HL-60 (cell line): ENCODE measurements around the gene PPARGC1A.

Source experiments
- POLR2AphosphoS5 ChIP-seq: IDR thresholded peaks from 2 replicates; pipeline ENCODE4 v1.6.1; 2012; ENCODE audit warnings: low read depth
- TF ChIP-seq, protein P1 (sequence below): IDR thresholded peaks from one replicate; pipeline ENCODE4 v1.5.1; 2011; ENCODE audit warnings: low read length, control low read depth, inconsistent platforms; ENCODE audit not compliant: insufficient read depth
- TF ChIP-seq, protein P2 (sequence below): IDR thresholded peaks from 2 replicates; pipeline ENCODE4 v1.6.1; 2012; ENCODE audit warnings: low read depth; ENCODE audit not compliant: insufficient replicate concordance

DNA sequence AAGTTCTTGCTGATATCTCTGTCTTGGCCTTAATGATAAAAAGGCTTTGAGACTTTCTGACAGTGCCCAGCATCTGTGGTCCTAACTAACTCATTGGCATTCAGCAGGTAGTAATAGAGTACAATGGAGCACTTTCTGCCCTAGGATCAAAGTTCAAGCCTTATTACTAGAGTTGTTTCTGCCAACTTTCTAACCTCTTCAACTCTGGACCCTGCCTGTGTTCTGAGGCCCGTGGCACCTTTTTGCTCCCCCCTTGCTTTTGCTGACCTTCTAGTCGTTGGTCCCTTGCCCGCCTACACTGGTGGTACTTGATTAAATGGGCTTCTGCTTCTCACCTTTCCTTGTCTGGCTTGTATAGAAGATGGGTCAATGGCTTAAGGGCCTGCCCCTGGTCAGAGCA lies 126.3 kb downstream of the PPARGC1A start:
- no peak for TF ChIP-seq POLR2AphosphoS5
- TF ChIP-seq, protein P1, sequence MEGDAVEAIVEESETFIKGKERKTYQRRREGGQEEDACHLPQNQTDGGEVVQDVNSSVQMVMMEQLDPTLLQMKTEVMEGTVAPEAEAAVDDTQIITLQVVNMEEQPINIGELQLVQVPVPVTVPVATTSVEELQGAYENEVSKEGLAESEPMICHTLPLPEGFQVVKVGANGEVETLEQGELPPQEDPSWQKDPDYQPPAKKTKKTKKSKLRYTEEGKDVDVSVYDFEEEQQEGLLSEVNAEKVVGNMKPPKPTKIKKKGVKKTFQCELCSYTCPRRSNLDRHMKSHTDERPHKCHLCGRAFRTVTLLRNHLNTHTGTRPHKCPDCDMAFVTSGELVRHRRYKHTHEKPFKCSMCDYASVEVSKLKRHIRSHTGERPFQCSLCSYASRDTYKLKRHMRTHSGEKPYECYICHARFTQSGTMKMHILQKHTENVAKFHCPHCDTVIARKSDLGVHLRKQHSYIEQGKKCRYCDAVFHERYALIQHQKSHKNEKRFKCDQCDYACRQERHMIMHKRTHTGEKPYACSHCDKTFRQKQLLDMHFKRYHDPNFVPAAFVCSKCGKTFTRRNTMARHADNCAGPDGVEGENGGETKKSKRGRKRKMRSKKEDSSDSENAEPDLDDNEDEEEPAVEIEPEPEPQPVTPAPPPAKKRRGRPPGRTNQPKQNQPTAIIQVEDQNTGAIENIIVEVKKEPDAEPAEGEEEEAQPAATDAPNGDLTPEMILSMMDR, result no peak
- TF ChIP-seq, protein P2, sequence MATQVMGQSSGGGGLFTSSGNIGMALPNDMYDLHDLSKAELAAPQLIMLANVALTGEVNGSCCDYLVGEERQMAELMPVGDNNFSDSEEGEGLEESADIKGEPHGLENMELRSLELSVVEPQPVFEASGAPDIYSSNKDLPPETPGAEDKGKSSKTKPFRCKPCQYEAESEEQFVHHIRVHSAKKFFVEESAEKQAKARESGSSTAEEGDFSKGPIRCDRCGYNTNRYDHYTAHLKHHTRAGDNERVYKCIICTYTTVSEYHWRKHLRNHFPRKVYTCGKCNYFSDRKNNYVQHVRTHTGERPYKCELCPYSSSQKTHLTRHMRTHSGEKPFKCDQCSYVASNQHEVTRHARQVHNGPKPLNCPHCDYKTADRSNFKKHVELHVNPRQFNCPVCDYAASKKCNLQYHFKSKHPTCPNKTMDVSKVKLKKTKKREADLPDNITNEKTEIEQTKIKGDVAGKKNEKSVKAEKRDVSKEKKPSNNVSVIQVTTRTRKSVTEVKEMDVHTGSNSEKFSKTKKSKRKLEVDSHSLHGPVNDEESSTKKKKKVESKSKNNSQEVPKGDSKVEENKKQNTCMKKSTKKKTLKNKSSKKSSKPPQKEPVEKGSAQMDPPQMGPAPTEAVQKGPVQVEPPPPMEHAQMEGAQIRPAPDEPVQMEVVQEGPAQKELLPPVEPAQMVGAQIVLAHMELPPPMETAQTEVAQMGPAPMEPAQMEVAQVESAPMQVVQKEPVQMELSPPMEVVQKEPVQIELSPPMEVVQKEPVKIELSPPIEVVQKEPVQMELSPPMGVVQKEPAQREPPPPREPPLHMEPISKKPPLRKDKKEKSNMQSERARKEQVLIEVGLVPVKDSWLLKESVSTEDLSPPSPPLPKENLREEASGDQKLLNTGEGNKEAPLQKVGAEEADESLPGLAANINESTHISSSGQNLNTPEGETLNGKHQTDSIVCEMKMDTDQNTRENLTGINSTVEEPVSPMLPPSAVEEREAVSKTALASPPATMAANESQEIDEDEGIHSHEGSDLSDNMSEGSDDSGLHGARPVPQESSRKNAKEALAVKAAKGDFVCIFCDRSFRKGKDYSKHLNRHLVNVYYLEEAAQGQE, result no peak
